Thyroid gland (tissue), 4 donors: ENCODE data around the gene MTHFD1. TPM values are rescaled to one million over a fixed set of nuclear protein-coding genes. Genes with fewer than 3 reads are reported as not detected.

Experiments used
- DNase-seq, 2 donors: peaks; one replicate each; pipeline ENCODE4 v3.0.0-alpha.2; 2019
- H3K27ac ChIP-seq, 3 donors: fragments of 200-600 bp; sonication (generic); 1 replicate in 2 of 3; 2 replicates in 1 of 3; pipeline ENCODE4 v1.5.1; 2016 to 2019; ENCODE audit warnings: mild to moderate bottlenecking in 1 of 3, moderate library complexity in 1 of 3
- H3K27me3 ChIP-seq: fragments of 200-600 bp; sonication (generic); one replicate; pipeline ENCODE4 v1.5.1; 2019
- H3K36me3 ChIP-seq, 2 donors: fragments of 200-600 bp; sonication (generic); one replicate each; pipeline ENCODE4 v1.5.1; 2016 to 2019
- H3K4me1 ChIP-seq, 2 donors: fragments of 200-600 bp; sonication (generic); one replicate each; pipeline ENCODE4 v1.5.1; 2017 to 2019
- H3K4me3 ChIP-seq, 3 donors: fragments of 200-600 bp; sonication (generic); replicated peaks in 1 of 3; 1 replicate in 2 of 3; 2 replicates in 1 of 3; pipeline ENCODE4 v1.5.1; 2016; ENCODE audit warnings: mild to moderate bottlenecking in 1 of 3
- H3K9me3 ChIP-seq: fragments of 200-600 bp; sonication (generic); one replicate; pipeline ENCODE4 v1.5.1; 2017
- POLR2A ChIP-seq, 2 donors: fragments of 450-650 bp; IDR thresholded peaks; one replicate each; pipeline ENCODE4 v1.6.1; 2017; ENCODE audit warnings: antibody characterized with exemption in 2 of 2, mild to moderate bottlenecking in 2 of 2, moderate library complexity in 1 of 2
- WGBS, 2 donors: methylation state at CpG; one replicate each; pipeline ENCODE4 v1.1.5; 2017; 5-methylcytosine and 5-hydroxymethylcytosine counted together
- intact Hi-C: fragments of 100-400 bp; cut with DNase I; formaldehyde crosslinking; loops from one replicate; pipeline ENCODE4 v1.15.1; 2023
- total RNA-seq, 4 donors: library from RNA; depleted of rRNA; stranded (reverse); fragments of >200 nt; gene quantifications; one replicate each; pipeline ENCODE4 v1.2.3, GENCODE V29; 2016
- TF ChIP-seq, protein P1 (sequence below), 6 experiments: fragments of 200-600 bp in 3 of 6; fragments of 450-650 bp in 3 of 6; sonication (generic) in 3 of 6; IDR thresholded peaks; one replicate each; pipeline ENCODE4 v1.5.1; 2016 to 2019; ENCODE audit warnings: antibody characterized with exemption in 6 of 6, mild to moderate bottlenecking in 2 of 6, inconsistent platforms in 1 of 6, moderate library complexity in 1 of 6

The MTHFD1 gene
- total RNA-seq, 4 donors from 2014 or later = 26.9 to 48.0 (median 33.2) TPM

- no peak overlapping the region for H3K27ac ChIP-seq
- no peak for DNase-seq
- intact Hi-C loops = no loop called here
- no peak overlapping the region for H3K4me3 ChIP-seq
- H3K27me3 ChIP-seq = no peaks in the 10 kb centered on the region
- TF ChIP-seq, protein P1, sequence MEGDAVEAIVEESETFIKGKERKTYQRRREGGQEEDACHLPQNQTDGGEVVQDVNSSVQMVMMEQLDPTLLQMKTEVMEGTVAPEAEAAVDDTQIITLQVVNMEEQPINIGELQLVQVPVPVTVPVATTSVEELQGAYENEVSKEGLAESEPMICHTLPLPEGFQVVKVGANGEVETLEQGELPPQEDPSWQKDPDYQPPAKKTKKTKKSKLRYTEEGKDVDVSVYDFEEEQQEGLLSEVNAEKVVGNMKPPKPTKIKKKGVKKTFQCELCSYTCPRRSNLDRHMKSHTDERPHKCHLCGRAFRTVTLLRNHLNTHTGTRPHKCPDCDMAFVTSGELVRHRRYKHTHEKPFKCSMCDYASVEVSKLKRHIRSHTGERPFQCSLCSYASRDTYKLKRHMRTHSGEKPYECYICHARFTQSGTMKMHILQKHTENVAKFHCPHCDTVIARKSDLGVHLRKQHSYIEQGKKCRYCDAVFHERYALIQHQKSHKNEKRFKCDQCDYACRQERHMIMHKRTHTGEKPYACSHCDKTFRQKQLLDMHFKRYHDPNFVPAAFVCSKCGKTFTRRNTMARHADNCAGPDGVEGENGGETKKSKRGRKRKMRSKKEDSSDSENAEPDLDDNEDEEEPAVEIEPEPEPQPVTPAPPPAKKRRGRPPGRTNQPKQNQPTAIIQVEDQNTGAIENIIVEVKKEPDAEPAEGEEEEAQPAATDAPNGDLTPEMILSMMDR (IDR thresholded peaks at IDR 0.05) = no peak
- TF ChIP-seq POLR2A (IDR thresholded peaks at IDR 0.05) = no peak
- no peaks in the 10 kb centered on the region for H3K4me1 ChIP-seq
- peaks cover 13 to 36% of the 10 kb centered on the region in 2 donors for H3K36me3 ChIP-seq
- no peaks in the 10 kb centered on the region for H3K9me3 ChIP-seq
- 90 to 91% methylated on average over 3 of the region's 3 CpGs for WGBS, 2 donors
Observed at GRCh38 chr14:64416348-64416932, 28.3 kb downstream of the MTHFD1 start.

DNA sequence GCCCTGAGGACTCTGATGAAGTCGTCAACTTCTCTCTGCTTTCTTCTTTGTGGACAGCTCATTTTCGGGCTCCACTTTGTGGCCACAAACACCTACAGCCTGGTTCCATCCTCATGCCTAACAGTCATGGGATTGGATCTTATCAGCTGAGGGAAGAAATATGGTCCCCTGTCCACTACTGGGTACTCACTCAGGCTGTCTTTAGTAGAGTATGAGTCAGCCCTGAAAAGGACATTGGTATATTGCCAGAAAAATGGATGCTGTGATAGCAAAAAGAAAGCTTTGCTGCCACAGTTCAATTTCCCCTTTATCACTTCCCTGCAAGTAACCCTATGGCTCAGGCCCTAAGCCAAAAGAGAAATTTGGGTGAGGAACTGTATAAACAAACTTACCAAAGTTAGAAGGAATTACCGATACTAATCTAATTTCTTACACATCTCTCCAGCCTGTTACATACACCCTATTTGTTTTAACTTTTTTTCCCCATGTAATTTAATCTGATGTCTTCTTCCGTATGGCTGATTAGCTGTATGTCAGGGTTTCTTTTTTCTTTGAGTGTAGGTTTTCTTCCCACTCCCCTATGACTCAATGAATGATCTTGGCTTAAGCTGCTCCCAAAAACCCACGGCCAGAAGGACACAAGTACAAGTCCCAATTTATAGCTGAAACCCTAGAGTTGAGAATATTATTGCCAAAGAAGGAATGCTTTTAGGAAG, 29.1 kb downstream of the MTHFD1 start:
- intact Hi-C loops = no loop called here
- Histone ChIP-seq H3K27me3 (no peaks in the 10 kb centered on the region), H3K27ac (no peak overlapping the region), H3K36me3 (peaks cover 13 to 36% of the 10 kb centered on the region in 2 donors), H3K9me3 (no peaks in the 10 kb centered on the region), H3K4me3 (no peak overlapping the region), H3K4me1 (no peaks in the 10 kb centered on the region)
- TF ChIP-seq POLR2A (IDR thresholded peaks at IDR 0.05) = no peak
- WGBS, 2 donors = 94% methylated on average over 5 of the region's 5 CpGs
- no peak for DNase-seq

DNA sequence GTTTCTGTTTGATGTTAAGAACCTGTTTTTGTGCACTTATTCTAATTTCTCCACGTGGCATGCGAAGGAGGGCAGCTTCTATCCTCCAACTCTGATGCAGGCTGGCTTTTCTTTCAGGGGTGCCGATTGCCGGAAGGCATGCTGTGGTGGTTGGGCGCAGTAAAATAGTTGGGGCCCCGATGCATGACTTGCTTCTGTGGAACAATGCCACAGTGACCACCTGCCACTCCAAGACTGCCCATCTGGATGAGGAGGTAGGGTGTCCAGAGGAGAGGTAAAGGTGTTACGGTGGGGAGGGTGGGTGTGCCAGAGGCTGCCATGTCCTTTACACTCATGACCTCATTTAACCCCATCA, 29.6 kb downstream of the MTHFD1 start:
- no peaks in the 10 kb centered on the region for H3K9me3 ChIP-seq
- DNase-seq = no peak
- H3K4me1 ChIP-seq = no peaks in the 10 kb centered on the region
- H3K36me3 ChIP-seq = peaks cover 13 to 36% of the 10 kb centered on the region in 2 donors
- no peak overlapping the region for H3K27ac ChIP-seq
- no peak overlapping the region for H3K4me3 ChIP-seq
- TF ChIP-seq, protein P1 (IDR thresholded peaks at IDR 0.05) = no peak
- no peak for TF ChIP-seq POLR2A (IDR thresholded peaks at IDR 0.05)
- 97% methylated on average over 6 to 7 of the region's 7 CpGs for WGBS, 2 donors
- no peaks in the 10 kb centered on the region for H3K27me3 ChIP-seq
- intact Hi-C loops = no loop called here

- WGBS, 2 donors = 88 to 89% methylated on average over 6 to 7 of the region's 7 CpGs
- H3K36me3 ChIP-seq = peaks cover 13 to 36% of the 10 kb centered on the region in 2 donors
- TF ChIP-seq, protein P1 (IDR thresholded peaks at IDR 0.05) = no peak
- no peak for TF ChIP-seq POLR2A (IDR thresholded peaks at IDR 0.05)
- H3K27me3 ChIP-seq = no peaks in the 10 kb centered on the region
- intact Hi-C loops = no loop called here
- DNase-seq = no peak
- no peaks in the 10 kb centered on the region for H3K9me3 ChIP-seq
- no peak overlapping the region for H3K4me3 ChIP-seq
- H3K4me1 ChIP-seq = no peaks in the 10 kb centered on the region
- H3K27ac ChIP-seq = no peak overlapping the region
Observed at GRCh38 chr14:64419003-64419402, 30.9 kb downstream of the MTHFD1 start.

GRCh38 chr14:64421166-64421565, 33.0 kb downstream of the MTHFD1 start:
- no peak for TF ChIP-seq POLR2A (IDR thresholded peaks at IDR 0.05)
- TF ChIP-seq, protein P1 (IDR thresholded peaks at IDR 0.05) = no peak
- Histone ChIP-seq H3K4me3 (no peak overlapping the region), H3K36me3 (peaks cover 18 to 23% of the 10 kb centered on the region in 2 donors), H3K9me3 (no peaks in the 10 kb centered on the region), H3K4me1 (no peaks in the 10 kb centered on the region), H3K27ac (no peak overlapping the region), H3K27me3 (no peaks in the 10 kb centered on the region)
- 71 to 77% methylated on average over 8 of the region's 8 CpGs for WGBS, 2 donors
- no peak for DNase-seq
- intact Hi-C loops = no loop called here
